ENCODE results near the gene KIF26B.

The KIF26B gene

DNA sequence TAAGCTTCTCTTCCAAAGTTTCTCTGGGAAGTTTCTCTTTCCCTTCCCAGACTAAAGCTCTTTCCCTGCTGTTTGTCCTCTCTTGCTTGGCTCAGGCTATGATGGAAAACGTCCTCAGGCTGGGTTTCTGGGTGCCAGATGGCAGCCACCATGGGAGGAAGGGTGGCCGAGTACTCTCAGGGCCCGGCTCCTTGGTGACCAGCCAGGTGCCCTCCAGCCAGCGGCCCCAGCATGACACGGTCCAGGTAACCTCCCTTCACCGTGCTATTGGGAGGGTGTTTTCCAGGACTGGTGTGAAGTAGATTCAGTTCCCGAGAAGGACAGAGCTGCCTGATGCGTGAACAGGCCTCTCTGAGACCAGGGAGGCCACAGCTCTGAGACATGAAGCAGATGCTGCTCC is 60.3 kb downstream of the KIF26B start:
- H3K9ac ChIP-seq (ENCODE audit: low read length): no peak overlapping the region

GRCh38 chr1:245216366-245217115 is 61.8 kb downstream of the KIF26B start:
- H3K27me3 ChIP-seq (ENCODE audit: low read depth, low read length): peaks cover 12% of the 10 kb centered on the region; the same call in 1 of the 2 replicates
- no peak for TF ChIP-seq EZH2phosphoT487 (IDR thresholded peaks at IDR 0.05; ENCODE audit: low read depth)
- TF ChIP-seq, protein P1, sequence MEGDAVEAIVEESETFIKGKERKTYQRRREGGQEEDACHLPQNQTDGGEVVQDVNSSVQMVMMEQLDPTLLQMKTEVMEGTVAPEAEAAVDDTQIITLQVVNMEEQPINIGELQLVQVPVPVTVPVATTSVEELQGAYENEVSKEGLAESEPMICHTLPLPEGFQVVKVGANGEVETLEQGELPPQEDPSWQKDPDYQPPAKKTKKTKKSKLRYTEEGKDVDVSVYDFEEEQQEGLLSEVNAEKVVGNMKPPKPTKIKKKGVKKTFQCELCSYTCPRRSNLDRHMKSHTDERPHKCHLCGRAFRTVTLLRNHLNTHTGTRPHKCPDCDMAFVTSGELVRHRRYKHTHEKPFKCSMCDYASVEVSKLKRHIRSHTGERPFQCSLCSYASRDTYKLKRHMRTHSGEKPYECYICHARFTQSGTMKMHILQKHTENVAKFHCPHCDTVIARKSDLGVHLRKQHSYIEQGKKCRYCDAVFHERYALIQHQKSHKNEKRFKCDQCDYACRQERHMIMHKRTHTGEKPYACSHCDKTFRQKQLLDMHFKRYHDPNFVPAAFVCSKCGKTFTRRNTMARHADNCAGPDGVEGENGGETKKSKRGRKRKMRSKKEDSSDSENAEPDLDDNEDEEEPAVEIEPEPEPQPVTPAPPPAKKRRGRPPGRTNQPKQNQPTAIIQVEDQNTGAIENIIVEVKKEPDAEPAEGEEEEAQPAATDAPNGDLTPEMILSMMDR (IDR thresholded peaks at IDR 0.05; ENCODE audit: low read depth, low read length): no peak
- no peaks in the 10 kb centered on the region for H3K36me3 ChIP-seq (replicated peaks; ENCODE audit: low read depth, low read length)
- no peaks in the 10 kb centered on the region for H3K79me2 ChIP-seq (ENCODE audit: low read length)
- H2AFZ ChIP-seq (ENCODE audit: low read depth, low read length): no peak overlapping the region
- no peak overlapping the region for H3K27ac ChIP-seq (ENCODE audit: low read length)
- H3K4me2 ChIP-seq (ENCODE audit: low read length): no peak overlapping the region
- H3K4me3 ChIP-seq (ENCODE audit: low read length): no peak overlapping the region
- no peaks in the 10 kb centered on the region for H3K9me3 ChIP-seq (ENCODE audit: insufficient read depth, low read length)
- no peaks in the 10 kb centered on the region for H3K4me1 ChIP-seq (ENCODE audit: low read length)
- no peaks in the 10 kb centered on the region for H4K20me1 ChIP-seq (ENCODE audit: insufficient read depth, low read length)
- H3K9ac ChIP-seq (ENCODE audit: low read length): no peak overlapping the region

More for the DNA sequence above, 60.3 kb downstream of the KIF26B start:
- H2AFZ ChIP-seq (ENCODE audit: low read depth, low read length): no peak overlapping the region
- no peaks in the 10 kb centered on the region for H3K9me3 ChIP-seq (ENCODE audit: insufficient read depth, low read length)
- no peak overlapping the region for H3K4me3 ChIP-seq (ENCODE audit: low read length)
- H3K4me2 ChIP-seq (ENCODE audit: low read length): no peak overlapping the region
- H3K27ac ChIP-seq (ENCODE audit: low read length): no peak overlapping the region
- H3K36me3 ChIP-seq (replicated peaks; ENCODE audit: low read depth, low read length): no peaks in the 10 kb centered on the region
- peaks cover 12% of the 10 kb centered on the region; the same call in 1 of the 2 replicates for H3K27me3 ChIP-seq (ENCODE audit: low read depth, low read length)
- no peaks in the 10 kb centered on the region for H3K79me2 ChIP-seq (ENCODE audit: low read length)
- H3K4me1 ChIP-seq (ENCODE audit: low read length): no peaks in the 10 kb centered on the region
- TF ChIP-seq, protein P1 (IDR thresholded peaks at IDR 0.05; ENCODE audit: low read depth, low read length): no peak
- TF ChIP-seq EZH2phosphoT487 (IDR thresholded peaks at IDR 0.05; ENCODE audit: low read depth): no peak
- H4K20me1 ChIP-seq (ENCODE audit: insufficient read depth, low read length): no peaks in the 10 kb centered on the region

- no peaks in the 10 kb centered on the region for H4K20me1 ChIP-seq (ENCODE audit: insufficient read depth, low read length)
- H3K4me3 ChIP-seq (ENCODE audit: low read length): no peak overlapping the region
- peaks cover 12% of the 10 kb centered on the region for H3K27me3 ChIP-seq (ENCODE audit: low read depth, low read length)
- H3K79me2 ChIP-seq (ENCODE audit: low read length): no peaks in the 10 kb centered on the region
- H2AFZ ChIP-seq (ENCODE audit: low read depth, low read length): no peak overlapping the region
- H3K4me2 ChIP-seq (ENCODE audit: low read length): no peak overlapping the region
- TF ChIP-seq, protein P1 (IDR thresholded peaks at IDR 0.05; ENCODE audit: low read depth, low read length): no peak
- TF ChIP-seq EZH2phosphoT487 (IDR thresholded peaks at IDR 0.05; ENCODE audit: low read depth): no peak
- H3K9ac ChIP-seq (ENCODE audit: low read length): no peak overlapping the region
- H3K9me3 ChIP-seq (ENCODE audit: insufficient read depth, low read length): no peaks in the 10 kb centered on the region
- H3K27ac ChIP-seq (ENCODE audit: low read length): no peak overlapping the region
- no peaks in the 10 kb centered on the region for H3K36me3 ChIP-seq (replicated peaks; ENCODE audit: low read depth, low read length)
- no peaks in the 10 kb centered on the region for H3K4me1 ChIP-seq (ENCODE audit: low read length)
These were observed 63.2 kb downstream of the KIF26B start for GRCh38 chr1:245217853-245218608.

GRCh38 chr1:245220381-245220985 is 65.7 kb downstream of the KIF26B start:
- H3K27me3 ChIP-seq (ENCODE audit: low read depth, low read length): peaks cover 12% of the 10 kb centered on the region
- no peak overlapping the region for H3K4me2 ChIP-seq (ENCODE audit: low read length)
- no peaks in the 10 kb centered on the region for H3K9me3 ChIP-seq (ENCODE audit: insufficient read depth, low read length)
- no peak overlapping the region for H3K9ac ChIP-seq (ENCODE audit: low read length)
- no peaks in the 10 kb centered on the region for H4K20me1 ChIP-seq (ENCODE audit: insufficient read depth, low read length)
- no peaks in the 10 kb centered on the region for H3K4me1 ChIP-seq (ENCODE audit: low read length)
- no peak overlapping the region for H3K27ac ChIP-seq (ENCODE audit: low read length)
- H2AFZ ChIP-seq (ENCODE audit: low read depth, low read length): no peak overlapping the region
- H3K36me3 ChIP-seq (replicated peaks; ENCODE audit: low read depth, low read length): no peaks in the 10 kb centered on the region
- H3K4me3 ChIP-seq (ENCODE audit: low read length): no peak overlapping the region
- no peaks in the 10 kb centered on the region for H3K79me2 ChIP-seq (ENCODE audit: low read length)
- TF ChIP-seq EZH2phosphoT487 (IDR thresholded peaks at IDR 0.05; ENCODE audit: low read depth): no peak
- TF ChIP-seq, protein P1 (IDR thresholded peaks at IDR 0.05; ENCODE audit: low read depth, low read length): no peak

Data from OCI-LY3 (cell line).